HG03571 (cell line): ENCODE measurements around the gene TAS2R19.

Experiments
- ATAC-seq: cut with Tn5 transposase; IDR thresholded peaks from one replicate; pipeline ENCODE4 v1.9.1; 2021; ENCODE audit not compliant: unreplicated experiment

Gene TAS2R19

GRCh38 chr12:10998204-10998603 lies 24.2 kb downstream of the TAS2R19 start, which contains the start of gene TAS2R20:
Gene TAS2R20, minus strand, starts transcription at chr12:10998304. Its CDS starts 429 bp downstream, at chr12:10997875.
- no peak for ATAC-seq

- ATAC-seq: no peak
Observed at GRCh38 chr12:10994307-10994706, 28.1 kb downstream of the TAS2R19 start.

- no peak for ATAC-seq
Observed at GRCh38 chr12:10989107-10989506, 33.3 kb downstream of the TAS2R19 start.

- no peak for ATAC-seq
Observed at GRCh38 chr12:10986812-10987211, 35.6 kb downstream of the TAS2R19 start, which contains the start of gene TAS2R50. Gene TAS2R50, minus strand, starts transcription at chr12:10986912. Its CDS starts 52 bp downstream, at chr12:10986860.

- ATAC-seq: no peak
Observed at GRCh38 chr12:10982244-10982643, 40.2 kb downstream of the TAS2R19 start.

GRCh38 chr12:10974965-10975364 lies 47.5 kb downstream of the TAS2R19 start:
- no peak for ATAC-seq
